Suprapubic skin (tissue), 4 donors: Measurements from ENCODE around the gene CCDC40. TPM values are rescaled to one million over a fixed set of nuclear protein-coding genes. Genes with fewer than 3 reads are reported as not detected.

ENCODE experiments used
- DNase-seq, 2 donors: peaks; one replicate each; pipeline ENCODE4 v3.0.0-alpha.2; 2019; ENCODE audit warnings: low spot score in 2 of 2
- H3K27ac ChIP-seq: fragments of 200-600 bp; sonication (generic); one replicate; pipeline ENCODE4 v1.5.1; 2019
- H3K27me3 ChIP-seq: fragments of 200-600 bp; sonication (generic); one replicate; pipeline ENCODE4 v1.5.1; 2019
- H3K36me3 ChIP-seq: fragments of 200-600 bp; sonication (generic); one replicate; pipeline ENCODE4 v1.5.1; 2019
- H3K4me1 ChIP-seq: fragments of 200-600 bp; sonication (generic); one replicate; pipeline ENCODE4 v1.5.1; 2019
- H3K4me3 ChIP-seq: fragments of 200-600 bp; sonication (generic); one replicate; pipeline ENCODE4 v1.5.1; 2019; ENCODE audit warnings: mild to moderate bottlenecking
- H3K9me3 ChIP-seq: fragments of 200-600 bp; sonication (generic); one replicate; pipeline ENCODE4 v1.5.1; 2019
- CTCF ChIP-seq, 2 donors: fragments of 200-600 bp in 1 of 2; fragments of 450-650 bp in 1 of 2; sonication (generic) in 1 of 2; IDR thresholded peaks; one replicate each; pipeline ENCODE4 v1.5.1; 2016 to 2019; ENCODE audit warnings: antibody characterized with exemption in 2 of 2, mild to moderate bottlenecking in 1 of 2, moderate library complexity in 1 of 2
- EP300 ChIP-seq: sonication (generic); formaldehyde crosslinking; IDR thresholded peaks from one replicate; pipeline ENCODE4 v1.6.1; 2017; ENCODE audit warnings: antibody characterized with exemption
- POLR2A ChIP-seq, 2 donors: fragments of 450-650 bp; IDR thresholded peaks; one replicate each; pipeline ENCODE4 v1.6.1; 2017; ENCODE audit warnings: antibody characterized with exemption in 2 of 2, mild to moderate bottlenecking in 2 of 2, moderate library complexity in 2 of 2
- POLR2AphosphoS5 ChIP-seq, 3 donors: sonication (generic); formaldehyde crosslinking; IDR thresholded peaks; one replicate each; pipeline ENCODE4 v1.6.1; 2017; ENCODE audit warnings: antibody characterized with exemption in 3 of 3
- WGBS: methylation state at CpG from one replicate; pipeline ENCODE4 v1.1.5; 2018; 5-methylcytosine and 5-hydroxymethylcytosine counted together
- total RNA-seq, 4 donors: library from RNA; depleted of rRNA; stranded (reverse); fragments of >200 nt; gene quantifications; one replicate each; pipeline ENCODE4 v1.1.0, GENCODE V29; 2016

The CCDC40 gene
- total RNA-seq, 4 donors from 2014 or later: 1.2 to 4.4 (median 2.9) TPM

GRCh38 chr17:79989106-79989835 lies 47.2 kb upstream of the CCDC40 start:
- H3K36me3 ChIP-seq: no peaks in the 10 kb centered on the region
- DNase-seq: no peak
- TF ChIP-seq POLR2A (IDR thresholded peaks at IDR 0.05) (no peak), CTCF (IDR thresholded peaks at IDR 0.05) (no peak), EP300 (no peak), POLR2AphosphoS5 (IDR thresholded peaks at IDR 0.05) (no peak)
- H3K4me1 ChIP-seq: peaks cover 56% of the 10 kb centered on the region
- H3K9me3 ChIP-seq: no peaks in the 10 kb centered on the region
- H3K27me3 ChIP-seq: no peaks in the 10 kb centered on the region
- WGBS: 95% methylated on average over 17 of the region's 20 CpGs
- no peak overlapping the region for H3K27ac ChIP-seq
- no peak overlapping the region for H3K4me3 ChIP-seq

- no peak for DNase-seq
- Histone ChIP-seq H3K9me3 (no peaks in the 10 kb centered on the region), H3K36me3 (no peaks in the 10 kb centered on the region), H3K27me3 (no peaks in the 10 kb centered on the region), H3K4me3 (no peak overlapping the region), H3K4me1 (peaks cover 57% of the 10 kb centered on the region), H3K27ac (no peak overlapping the region)
- no peak for TF ChIP-seq CTCF (IDR thresholded peaks at IDR 0.05)
- no peak for TF ChIP-seq POLR2A (IDR thresholded peaks at IDR 0.05)
- no peak for TF ChIP-seq POLR2AphosphoS5 (IDR thresholded peaks at IDR 0.05)
- TF ChIP-seq EP300: no peak
- 91% methylated on average over 21 of the region's 21 CpGs for WGBS
These were observed 46.3 kb upstream of the CCDC40 start for GRCh38 chr17:79990051-79990592.

- Histone ChIP-seq H3K4me1 (peaks cover 57% of the 10 kb centered on the region), H3K4me3 (no peak overlapping the region), H3K27me3 (no peaks in the 10 kb centered on the region), H3K27ac (no peak overlapping the region), H3K9me3 (no peaks in the 10 kb centered on the region), H3K36me3 (no peaks in the 10 kb centered on the region)
- WGBS: 91% methylated on average over 17 of the region's 17 CpGs
- DNase-seq: no peak
- TF ChIP-seq POLR2AphosphoS5 (IDR thresholded peaks at IDR 0.05): no peak
- no peak for TF ChIP-seq CTCF (IDR thresholded peaks at IDR 0.05)
- no peak for TF ChIP-seq POLR2A (IDR thresholded peaks at IDR 0.05)
- no peak for TF ChIP-seq EP300
These were observed 45.7 kb upstream of the CCDC40 start for GRCh38 chr17:79990704-79991103.

GRCh38 chr17:79991140-79991923 lies 45.1 kb upstream of the CCDC40 start:
- no peaks in the 10 kb centered on the region for H3K27me3 ChIP-seq
- 68% methylated on average over 11 of the region's 30 CpGs for WGBS
- peak in 1 of 2 donors; percentile 72 for TF ChIP-seq CTCF (IDR thresholded peaks at IDR 0.05)
- no peak for TF ChIP-seq EP300
- peaks cover 56% of the 10 kb centered on the region for H3K4me1 ChIP-seq
- H3K36me3 ChIP-seq: no peaks in the 10 kb centered on the region
- DNase-seq: peak in 1 of 2 donors; percentile 86
- no peaks in the 10 kb centered on the region for H3K9me3 ChIP-seq
- H3K27ac ChIP-seq: no peak overlapping the region
- peak overlapping the region; percentile 35 for H3K4me3 ChIP-seq
